GM21737 (cell line): Measurements from ENCODE around the gene MTMR2.
"Not testable (repeated sequence)": the region's sequence is repeated elsewhere in the genome, so short reads cannot be mapped to it uniquely, and the experiment has no call there.

Experiments used
- ATAC-seq: cut with Tn5 transposase; IDR thresholded peaks from one replicate; pipeline ENCODE4 v1.9.1; 2021; ENCODE audit warnings: mild to moderate bottlenecking, moderate library complexity; ENCODE audit not compliant: unreplicated experiment

The MTMR2 gene

GRCh38 chr11:95888439-95888838, 35.5 kb downstream of the MTMR2 start:
- no peak for ATAC-seq

- no peak for ATAC-seq
Measured at GRCh38 chr11:95886462-95886861, 37.4 kb downstream of the MTMR2 start.

DNA sequence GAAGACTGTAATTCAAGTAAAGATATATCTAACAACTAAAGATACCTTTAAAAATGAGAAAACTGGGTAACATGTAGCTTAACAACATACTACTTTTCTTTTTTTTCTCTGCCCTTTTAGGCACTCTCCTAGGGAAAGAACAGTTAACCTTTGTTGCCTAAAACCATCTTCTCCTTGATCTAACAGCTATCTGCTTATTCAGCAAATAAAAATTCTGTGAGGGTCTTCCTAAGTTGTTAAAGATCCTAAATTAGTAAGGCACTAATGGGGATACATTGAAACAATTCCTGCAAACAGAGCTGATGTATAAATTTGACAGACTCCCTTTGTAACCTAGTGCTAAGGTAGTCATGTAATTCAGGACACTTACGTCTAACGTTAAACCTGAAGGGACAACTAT, 39.1 kb downstream of the MTMR2 start:
- no peak for ATAC-seq

GRCh38 chr11:95884376-95884775, 39.5 kb downstream of the MTMR2 start:
- no peak for ATAC-seq

DNA sequence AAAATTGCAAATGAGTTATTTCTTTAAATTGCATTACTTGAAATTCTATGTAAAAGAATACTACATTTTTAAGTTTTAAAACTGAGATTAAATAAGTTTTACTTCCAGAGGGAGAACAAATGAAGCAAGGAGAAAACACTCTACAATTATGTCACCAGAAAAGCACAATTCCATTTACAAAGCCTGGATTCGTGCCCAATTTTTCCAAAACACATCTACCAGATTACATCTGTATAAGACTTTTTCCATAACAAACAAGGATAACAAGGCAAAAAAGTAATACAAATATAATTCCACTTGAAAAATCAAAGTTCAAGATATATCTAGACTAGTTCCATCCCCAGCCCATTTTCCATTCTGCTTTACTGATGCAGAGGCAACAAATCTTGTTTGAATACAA, 40.5 kb downstream of the MTMR2 start:
- ATAC-seq, result no peak

DNA sequence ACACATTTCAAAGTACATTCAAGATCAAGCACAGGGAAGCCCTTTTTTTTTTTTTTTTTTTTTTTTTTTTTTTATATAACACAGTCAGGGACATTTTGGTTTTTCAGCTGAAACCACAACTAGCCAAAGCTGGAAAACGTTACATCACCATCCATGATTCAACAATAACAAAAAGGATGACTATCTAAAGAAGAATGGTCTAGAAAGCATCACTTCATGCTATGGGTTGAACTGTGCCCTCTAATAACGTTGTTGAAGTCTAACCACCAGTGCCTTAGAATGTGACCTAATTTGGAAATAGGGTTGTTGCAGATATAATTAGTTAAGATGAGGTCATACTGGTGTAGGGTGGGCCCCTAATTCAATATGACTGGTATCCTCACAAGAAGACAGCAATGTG, 46.6 kb downstream of the MTMR2 start:
- ATAC-seq, result no peak

GRCh38 chr11:95870877-95871276, 53.0 kb downstream of the MTMR2 start:
- not testable (repeated sequence) for ATAC-seq

GRCh38 chr11:95867105-95867504, 56.8 kb downstream of the MTMR2 start:
- no peak for ATAC-seq

DNA sequence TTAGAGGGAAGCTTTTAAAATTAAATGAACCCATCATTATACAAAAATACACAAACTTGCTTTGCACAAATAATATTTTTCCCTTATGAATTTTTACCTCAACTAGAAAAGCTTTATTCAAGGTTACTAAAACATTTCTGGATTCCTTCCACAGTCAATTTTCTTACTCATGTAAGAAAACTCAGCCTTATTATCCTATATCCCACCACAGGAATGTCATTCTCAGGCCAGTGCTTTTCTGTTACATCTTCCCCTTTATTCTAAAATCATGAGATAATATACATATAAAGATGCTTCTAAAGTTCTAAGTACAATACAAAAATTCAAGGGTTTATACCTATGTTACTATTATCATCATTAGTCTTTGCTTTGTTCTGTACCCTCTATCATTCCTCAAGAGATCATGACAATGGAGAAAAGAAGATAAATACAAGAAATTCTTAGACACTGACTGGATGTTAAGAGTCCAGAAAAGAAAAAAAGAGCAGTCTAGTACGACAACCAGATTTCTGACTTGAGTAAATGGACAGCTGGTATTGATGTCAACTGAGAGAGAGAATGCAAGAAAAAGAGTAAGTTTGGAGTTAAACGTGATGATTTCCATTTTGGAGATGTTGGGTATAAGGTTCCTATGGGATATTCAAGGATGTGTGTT, 60.3 kb downstream of the MTMR2 start:
- no peak for ATAC-seq

DNA sequence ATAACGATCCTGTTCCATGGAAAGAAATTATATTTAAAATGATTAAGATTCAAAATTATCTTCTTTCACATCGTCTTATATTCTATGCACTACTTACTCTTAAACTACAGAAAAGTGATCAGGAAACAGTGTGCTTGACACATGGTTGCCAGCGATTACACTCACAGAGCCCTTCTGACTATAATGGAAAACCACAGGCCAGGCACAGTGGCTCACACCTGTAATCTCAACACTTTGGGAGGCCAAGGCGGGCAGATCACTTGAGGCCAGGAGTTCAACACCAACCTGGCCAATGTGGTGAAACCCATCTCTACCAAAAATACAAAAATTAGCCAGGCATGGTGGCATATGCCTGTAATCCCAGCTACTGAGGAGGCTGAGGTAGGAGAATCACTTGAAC, 63.9 kb downstream of the MTMR2 start:
- ATAC-seq, result not testable (repeated sequence)

DNA sequence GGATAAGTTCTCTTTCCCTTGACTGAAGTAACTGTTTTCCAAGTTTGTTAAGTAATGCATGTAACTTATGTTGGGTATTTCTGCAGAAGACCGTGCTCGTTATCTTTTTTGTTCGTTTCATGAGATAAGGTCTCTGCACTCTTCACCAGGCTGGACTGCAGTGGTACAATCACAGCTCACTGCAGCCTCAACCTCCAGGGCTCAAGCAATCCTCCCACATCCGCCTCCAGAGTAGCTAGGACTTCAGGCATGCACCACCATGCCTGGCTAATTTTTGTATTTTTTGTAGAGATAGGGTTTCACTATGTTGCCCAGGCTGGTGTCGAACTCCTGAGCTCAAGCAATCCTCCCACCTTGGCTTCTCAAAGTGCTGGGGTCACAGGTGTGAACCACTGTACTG, 69.5 kb downstream of the MTMR2 start:
- ATAC-seq, result not testable (repeated sequence)

- ATAC-seq, result no peak
Measured at GRCh38 chr11:95853862-95854261, 70.0 kb downstream of the MTMR2 start.

- ATAC-seq, result no peak
Measured at GRCh38 chr11:95853138-95853537, 70.8 kb downstream of the MTMR2 start.

DNA sequence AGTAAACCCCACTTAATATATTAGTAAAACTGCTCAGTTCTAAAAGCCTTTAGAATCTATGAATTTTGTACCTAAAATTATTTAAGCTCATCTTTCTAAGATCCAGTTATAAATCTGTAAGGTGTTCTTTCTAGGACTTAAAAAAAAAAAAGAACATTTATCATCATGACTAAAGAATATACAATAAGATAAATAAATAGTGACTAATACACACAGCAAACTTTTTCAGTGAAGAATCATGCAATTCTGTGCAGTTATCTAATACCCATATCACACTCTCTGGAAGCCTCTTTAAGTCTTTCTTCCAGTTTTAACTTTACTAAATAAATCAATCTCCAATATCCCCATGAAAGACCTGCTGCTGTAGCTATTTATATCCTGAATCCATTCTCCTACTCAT, 73.8 kb downstream of the MTMR2 start:
- no peak for ATAC-seq

GRCh38 chr11:95849087-95849825, 74.7 kb downstream of the MTMR2 start:
- no peak for ATAC-seq

DNA sequence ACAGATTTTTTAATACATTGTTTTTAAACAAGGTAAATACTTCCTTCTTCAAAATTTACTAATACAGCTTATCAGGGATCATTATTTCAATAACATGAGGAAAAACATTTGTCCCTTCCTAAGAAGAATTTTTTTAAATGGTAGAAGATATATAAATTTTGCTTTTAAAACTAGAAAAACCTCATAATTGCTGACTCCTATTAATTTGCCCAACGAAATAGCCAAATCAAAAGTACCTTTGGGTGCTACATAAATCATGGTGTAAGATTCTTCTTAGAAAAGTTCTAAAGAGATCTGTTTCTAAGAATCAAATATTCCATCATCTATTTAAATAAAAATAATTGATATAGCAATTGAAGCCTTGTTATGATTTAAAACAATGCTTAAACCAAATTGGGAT, 78.7 kb downstream of the MTMR2 start:
- no peak for ATAC-seq

- ATAC-seq, result peak; percentile 87
Measured at GRCh38 chr11:95835768-95836488, 88.0 kb downstream of the MTMR2 start.

DNA sequence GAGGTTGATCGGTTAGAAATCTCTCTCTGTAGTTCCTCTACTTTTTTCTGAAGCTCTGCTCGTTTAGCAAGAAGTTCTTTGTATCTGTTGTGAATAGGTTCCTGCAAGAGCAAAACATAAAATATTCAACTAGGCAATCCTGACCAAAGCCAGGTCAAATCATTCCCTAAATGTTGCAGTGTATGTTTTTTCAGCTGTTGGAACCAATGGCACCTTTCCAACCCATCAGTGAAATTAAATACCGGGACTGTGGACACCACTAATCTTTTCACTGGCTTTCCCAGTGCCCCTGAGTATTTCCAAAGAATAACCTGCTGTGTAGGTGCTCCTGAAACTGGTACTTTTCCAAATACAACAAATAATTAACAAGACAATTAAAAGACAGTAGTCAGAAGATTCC, 88.6 kb downstream of the MTMR2 start:
- no peak for ATAC-seq

DNA sequence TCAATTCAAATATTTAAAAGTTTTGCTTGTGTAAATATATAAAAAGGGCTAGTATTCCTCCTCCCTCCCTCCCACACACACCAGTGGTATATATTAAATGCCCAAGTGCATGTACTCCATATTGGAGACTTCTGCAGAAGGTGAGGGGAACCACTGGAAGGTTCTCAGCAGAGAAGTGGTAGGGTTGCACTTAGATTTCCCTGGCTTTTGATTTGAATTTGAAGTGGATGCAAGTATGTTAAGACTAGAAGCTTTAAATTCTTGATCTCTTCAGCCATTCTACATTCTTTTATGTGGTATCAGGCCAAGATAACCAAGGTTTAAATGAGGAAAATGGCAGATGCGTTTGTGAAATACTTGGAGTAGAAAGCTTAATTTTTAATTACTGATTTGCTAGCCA, 90.5 kb downstream of the MTMR2 start:
- no peak for ATAC-seq

DNA sequence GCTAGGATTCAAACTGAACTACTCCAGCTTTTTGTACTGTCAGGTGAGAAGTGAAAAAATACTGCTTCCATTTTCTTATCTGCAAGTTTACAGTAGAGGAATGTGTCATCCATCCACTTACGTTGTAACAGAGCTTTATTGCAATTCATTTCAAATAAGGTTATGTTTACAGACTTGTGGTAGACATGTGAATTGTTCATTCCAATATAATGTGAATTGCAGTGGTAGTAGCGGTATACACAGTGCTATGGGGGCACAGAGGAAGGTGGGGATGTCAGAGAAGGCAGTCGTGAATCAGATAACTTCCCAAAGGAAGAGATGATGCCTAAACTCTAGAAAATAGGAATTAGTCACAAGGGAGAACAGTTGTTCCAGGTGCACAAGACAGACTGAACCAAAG, 91.1 kb downstream of the MTMR2 start:
- ATAC-seq, result no peak

- no peak for ATAC-seq
Measured at GRCh38 chr11:95831198-95831883, 92.6 kb downstream of the MTMR2 start.
